Keratinocyte (primary cell): Measurements from ENCODE around the gene EXD2. TPM values are rescaled to one million over a fixed set of nuclear protein-coding genes. Genes with fewer than 3 reads are reported as not detected.

ENCODE experiments used
- DNase-seq: peaks from one replicate; pipeline ENCODE4 v3.0.0-alpha.2; 2011; ENCODE audit warnings: low read depth, missing footprints, low spot score
- FAIRE-seq: peaks from 2 replicates; lab custom pipeline; 2011; peaks lifted over from hg19 to GRCh38; lab: Jason Lieb, UNC
- H2AFZ ChIP-seq: 2 replicates; pipeline ENCODE4 v1.6.0; 2012; ENCODE audit warnings: low read length, control low read depth, inconsistent platforms; ENCODE audit not compliant: control insufficient read depth
- H3K27ac ChIP-seq: 2 replicates; pipeline ENCODE4 v1.5.1; 2011; ENCODE audit warnings: low read length; ENCODE audit not compliant: control insufficient read depth, insufficient read depth
- H3K27me3 ChIP-seq: 3 replicates; pipeline ENCODE4 v1.6.0; 2011; ENCODE audit warnings: low read length; ENCODE audit not compliant: control insufficient read depth, insufficient read depth; ENCODE audit errors: extremely low read depth
- H3K36me3 ChIP-seq, 2 experiments: 2 replicates in 1 of 2; 3 replicates in 1 of 2; pipeline ENCODE4 v1.5.1; 2011; ENCODE audit warnings: low read length in 2 of 2, mild to moderate bottlenecking in 1 of 2; ENCODE audit not compliant: control insufficient read depth in 2 of 2, insufficient read depth in 2 of 2; ENCODE audit errors: extremely low read depth in 1 of 2
- H3K4me1 ChIP-seq: 3 replicates; pipeline ENCODE4 v1.5.1; 2011; ENCODE audit warnings: low read length; ENCODE audit not compliant: control insufficient read depth, insufficient read depth; ENCODE audit errors: extremely low read depth
- H3K4me2 ChIP-seq: 3 replicates; pipeline ENCODE4 v1.6.0; 2011; ENCODE audit warnings: low read depth, low read length; ENCODE audit not compliant: control insufficient read depth, insufficient read depth; ENCODE audit errors: extremely low read depth
- H3K4me3 ChIP-seq, 3 experiments: fragments of 200-600 bp in 1 of 3; sonication (generic) in 1 of 3; 2 replicates in 2 of 3; 3 replicates in 1 of 3; pipeline ENCODE4 v1.5.1; 2011 to 2016; ENCODE audit warnings: low read length in 3 of 3, mild to moderate bottlenecking in 3 of 3, control low read depth in 2 of 3, inconsistent platforms in 1 of 3, low read depth in 1 of 3, mixed read lengths in 1 of 3, mixed run types in 1 of 3, moderate library complexity in 1 of 3; ENCODE audit not compliant: control insufficient read depth in 2 of 3, insufficient read depth in 2 of 3; ENCODE audit errors: extremely low read depth in 1 of 3
- H3K79me2 ChIP-seq: 2 replicates; pipeline ENCODE4 v1.6.0; 2012; ENCODE audit warnings: low read length; ENCODE audit not compliant: control insufficient read depth, insufficient read depth
- H3K9ac ChIP-seq: 3 replicates; pipeline ENCODE4 v1.6.0; 2011; ENCODE audit warnings: low read length; ENCODE audit not compliant: control insufficient read depth, insufficient read depth; ENCODE audit errors: extremely low read depth
- H3K9me1 ChIP-seq: 3 replicates; pipeline ENCODE4 v1.6.0; 2011; ENCODE audit warnings: low read length; ENCODE audit not compliant: control insufficient read depth, insufficient read depth; ENCODE audit errors: extremely low read depth
- H3K9me3 ChIP-seq: 2 replicates; pipeline ENCODE4 v1.5.1; 2012; ENCODE audit warnings: low read depth, low read length; ENCODE audit not compliant: control insufficient read depth
- H4K20me1 ChIP-seq: 3 replicates; pipeline ENCODE4 v1.6.0; 2011; ENCODE audit warnings: low read length; ENCODE audit not compliant: control insufficient read depth, insufficient read depth; ENCODE audit errors: extremely low read depth
- EZH2 ChIP-seq: IDR thresholded peaks from one replicate; pipeline ENCODE4 v1.6.1; 2012; ENCODE audit warnings: inconsistent platforms, mild to moderate bottlenecking, low read length, moderate library complexity
- dilution Hi-C: fragments of 300-500 bp; cut with MboI; formaldehyde crosslinking; loops from one replicate; pipeline ENCODE4 v1.7.0; 2020; ENCODE audit warnings: low sequenced_read_pairs; ENCODE audit not compliant: extremely low pct_ligation_motif_present
- polyA plus RNA-seq, 5 experiments: library from polyadenylated mRNA; depleted of rRNA in 3 of 5; stranded (reverse) in 3 of 5; stranded (forward) in 1 of 5; unstranded in 1 of 5; fragments of >200 nt; gene quantifications; 1 replicate in 1 of 5; 2 replicates in 3 of 5; 3 replicates in 1 of 5; pipeline versions ENCODE4 v1.2.1 to v1.2.3, GENCODE V29; 2011 to 2012; ENCODE audit warnings: missing spikeins in 2 of 5, low read depth in 1 of 5, low replicate concordance in 1 of 5
- TF ChIP-seq, protein P1 (sequence below), 3 experiments: IDR thresholded peaks in 1 of 3; conservative IDR thresholded peaks in 1 of 3; optimal IDR thresholded peaks in 1 of 3; 2 replicates in 2 of 3; 3 replicates in 1 of 3; pipeline versions ENCODE3 to v1.5.1; 2011; ENCODE audit warnings: low read length in 3 of 3, mild to moderate bottlenecking in 3 of 3, moderate library complexity in 2 of 3, control low read depth in 1 of 3, inconsistent platforms in 1 of 3; ENCODE audit not compliant: insufficient read depth in 2 of 3; ENCODE audit errors: extremely low read depth in 1 of 3

The EXD2 gene
- polyA plus RNA-seq, 1 donor (not counting 4 experiments of a cell fraction or from before 2014, with no cell fraction given) = 22.7 TPM

DNA sequence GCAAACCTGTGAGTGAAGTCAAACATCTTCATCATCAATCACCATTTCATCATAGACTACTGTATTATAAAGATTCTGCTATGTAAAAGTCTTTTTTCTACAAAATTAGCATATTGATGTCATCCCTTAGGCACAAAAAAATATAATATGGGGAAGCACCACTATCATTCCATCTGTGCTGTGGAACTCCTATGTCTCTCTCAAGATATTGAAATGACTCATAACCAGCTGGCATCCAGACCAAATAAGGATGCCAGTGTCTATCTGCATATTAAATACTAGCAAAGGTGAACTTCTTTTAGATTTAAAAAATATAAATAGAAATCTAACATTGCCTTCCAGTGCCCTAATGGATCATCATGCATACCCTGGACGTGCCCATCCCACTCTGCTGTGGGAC lies 20.5 kb upstream of the EXD2 start:
- Histone ChIP-seq H3K9me3 (no peaks in the 10 kb centered on the region), H3K9ac (no peak overlapping the region), H3K27ac (no peak overlapping the region), H3K79me2 (no peaks in the 10 kb centered on the region), H2AFZ (no peak overlapping the region), H3K4me2 (no peak overlapping the region), H3K36me3 (no peaks in the 10 kb centered on the region), H4K20me1 (no peaks in the 10 kb centered on the region), H3K4me1 (no peaks in the 10 kb centered on the region), H3K4me3 (no peak overlapping the region), H3K27me3 (no peaks in the 10 kb centered on the region), H3K9me1 (no peaks in the 10 kb centered on the region)
- dilution Hi-C loops = no loop called here
- TF ChIP-seq, protein P1, sequence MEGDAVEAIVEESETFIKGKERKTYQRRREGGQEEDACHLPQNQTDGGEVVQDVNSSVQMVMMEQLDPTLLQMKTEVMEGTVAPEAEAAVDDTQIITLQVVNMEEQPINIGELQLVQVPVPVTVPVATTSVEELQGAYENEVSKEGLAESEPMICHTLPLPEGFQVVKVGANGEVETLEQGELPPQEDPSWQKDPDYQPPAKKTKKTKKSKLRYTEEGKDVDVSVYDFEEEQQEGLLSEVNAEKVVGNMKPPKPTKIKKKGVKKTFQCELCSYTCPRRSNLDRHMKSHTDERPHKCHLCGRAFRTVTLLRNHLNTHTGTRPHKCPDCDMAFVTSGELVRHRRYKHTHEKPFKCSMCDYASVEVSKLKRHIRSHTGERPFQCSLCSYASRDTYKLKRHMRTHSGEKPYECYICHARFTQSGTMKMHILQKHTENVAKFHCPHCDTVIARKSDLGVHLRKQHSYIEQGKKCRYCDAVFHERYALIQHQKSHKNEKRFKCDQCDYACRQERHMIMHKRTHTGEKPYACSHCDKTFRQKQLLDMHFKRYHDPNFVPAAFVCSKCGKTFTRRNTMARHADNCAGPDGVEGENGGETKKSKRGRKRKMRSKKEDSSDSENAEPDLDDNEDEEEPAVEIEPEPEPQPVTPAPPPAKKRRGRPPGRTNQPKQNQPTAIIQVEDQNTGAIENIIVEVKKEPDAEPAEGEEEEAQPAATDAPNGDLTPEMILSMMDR (optimal IDR thresholded peaks at IDR 0.05 in 1 of 3, IDR thresholded peaks at IDR 0.05 in 1 of 3, conservative IDR thresholded peaks at IDR 0.05 in 1 of 3; ENCODE audit: extremely low read depth in 1 of 3, insufficient read depth in 2 of 3, low read length in 3 of 3) = no peak
- TF ChIP-seq EZH2 = no peak
- no peak for FAIRE-seq
- no peak for DNase-seq

DNA sequence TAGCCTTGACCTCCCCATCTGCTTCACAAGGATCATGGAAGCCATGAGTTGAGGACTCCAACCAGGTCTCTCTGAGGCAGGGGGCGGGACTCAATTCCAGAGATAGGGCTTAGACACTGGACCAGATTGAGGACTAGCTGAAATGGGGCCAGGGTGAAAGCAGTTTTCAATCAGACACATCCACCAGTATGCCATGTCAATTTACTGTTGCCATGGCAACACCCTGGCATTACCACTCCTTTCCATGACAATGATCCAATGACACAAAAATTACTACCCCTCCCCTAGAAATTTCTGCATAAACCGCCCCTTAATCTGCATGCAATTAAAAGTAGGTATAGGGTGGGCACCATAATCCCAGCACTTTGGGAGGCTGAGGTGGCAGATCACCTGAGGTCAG lies 19.7 kb upstream of the EXD2 start:
- Histone ChIP-seq H3K9me3 (no peaks in the 10 kb centered on the region), H3K79me2 (no peaks in the 10 kb centered on the region), H3K27me3 (no peaks in the 10 kb centered on the region), H3K9me1 (no peaks in the 10 kb centered on the region), H3K4me2 (no peak overlapping the region), H3K4me1 (no peaks in the 10 kb centered on the region), H3K27ac (no peak overlapping the region), H4K20me1 (no peaks in the 10 kb centered on the region), H2AFZ (no peak overlapping the region), H3K4me3 (no peak overlapping the region), H3K9ac (no peak overlapping the region), H3K36me3 (no peaks in the 10 kb centered on the region)
- TF ChIP-seq, protein P1 (optimal IDR thresholded peaks at IDR 0.05 in 1 of 3, IDR thresholded peaks at IDR 0.05 in 1 of 3, conservative IDR thresholded peaks at IDR 0.05 in 1 of 3; ENCODE audit: extremely low read depth in 1 of 3, insufficient read depth in 2 of 3, low read length in 3 of 3) = no peak
- no peak for TF ChIP-seq EZH2
- no peak for DNase-seq
- dilution Hi-C loops = no loop called here
- no peak for FAIRE-seq
